HepG2 (cell line): ENCODE data around the gene DEDD2. TPM values are rescaled to one million over a fixed set of nuclear protein-coding genes. Genes with fewer than 3 reads are reported as not detected.
A peak's percentile ranks its signal among the peaks of the same experiment; 100 is the strongest.

ENCODE experiments used
- ATAC-seq: fragments of 200-7000 bp; cut with Tn5 transposase; 3 replicates; pipeline ENCODE4 v1.9.1; 2020; ENCODE audit warnings: mild to moderate bottlenecking, moderate library complexity
- Bru-seq: library from RNA; stranded (reverse); fragments of 400-500 nt; gene quantifications from one replicate; lab custom pipeline; 2021; lab: Mats Ljungman, UMichigan
- BruChase-seq, 2 experiments: library from RNA; stranded (reverse); fragments of 400-500 nt; gene quantifications; one replicate each; lab custom pipeline; 2021; lab: Mats Ljungman, UMichigan
- BruUV-seq: library from RNA; stranded (reverse); fragments of 400-500 nt; replicated peaks from 2 replicates; lab custom pipeline; 2021; lab: Mats Ljungman, UMichigan
- CTCF ChIA-PET: fragments of 300-600 bp; formaldehyde crosslinking; extraction: SDS; loops from one replicate; lab custom pipeline; 2021; ENCODE audit warnings: low total read pairs, inconsistent platforms, low intra/inter-chr PET ratio; lab: Yijun Ruan, JAX
- POLR2A ChIA-PET: fragments of 350-600 bp; sonication (Branson Sonifier 250); formaldehyde crosslinking; loops from one replicate; lab custom pipeline; 2020; ENCODE audit warnings: antibody characterized with exemption, inconsistent platforms; lab: Yijun Ruan, JAX
- DNase-seq: peaks from one replicate; pipeline ENCODE4 v3.0.0-alpha.2; 2015; ENCODE audit warnings: low spot score
- FAIRE-seq: peaks from 3 replicates; lab custom pipeline; 2011; peaks lifted over from hg19 to GRCh38; lab: Jason Lieb, UNC
- H2AFZ ChIP-seq: one replicate; pipeline ENCODE4 v1.6.1; 2011; ENCODE audit warnings: low read length, inconsistent platforms
- H3K27ac ChIP-seq: fragments of 300-600 bp; 3 replicates; pipeline ENCODE4 v1.8.0; 2011; ENCODE audit warnings: mixed run types, mild to moderate bottlenecking, mixed read lengths, low read length, inconsistent platforms; ENCODE audit not compliant: insufficient read depth; ENCODE audit errors: extremely low read length
- H3K27me3 ChIP-seq, 2 experiments: fragments of 200-600 bp in 1 of 2; 2 replicates in 1 of 2; 3 replicates in 1 of 2; pipeline versions ENCODE4 v1.6.0 to v1.8.0; 2011; ENCODE audit warnings: low read length in 2 of 2, mild to moderate bottlenecking in 2 of 2, moderate library complexity in 2 of 2, inconsistent platforms in 1 of 2; ENCODE audit not compliant: insufficient read depth in 2 of 2, control insufficient read depth in 1 of 2
- H3K36me3 ChIP-seq, 2 experiments: fragments of 200-600 bp in 1 of 2; replicated peaks in 1 of 2; 2 replicates in 1 of 2; 3 replicates in 1 of 2; pipeline versions ENCODE4 v1.5.1 to v1.8.0; 2011; ENCODE audit warnings: low read length in 2 of 2, inconsistent platforms in 1 of 2; ENCODE audit not compliant: insufficient read depth in 2 of 2, control insufficient read depth in 1 of 2
- H3K4me1 ChIP-seq: 2 replicates; pipeline ENCODE4 v1.5.1; 2012; ENCODE audit warnings: low read length, inconsistent platforms; ENCODE audit not compliant: insufficient read depth
- H3K4me2 ChIP-seq: 2 replicates; pipeline ENCODE4 v1.6.0; 2011; ENCODE audit warnings: low read depth, low read length, inconsistent platforms
- H3K4me3 ChIP-seq, 3 experiments: fragments of 200-600 bp in 1 of 3; sonication (generic), shearing (Covaris generic) in 1 of 3; replicated peaks in 1 of 3; 2 replicates each; pipeline ENCODE4 v1.5.1; 2011 to 2016; ENCODE audit warnings: low read length in 3 of 3, inconsistent platforms in 2 of 3, low read depth in 2 of 3, mild to moderate bottlenecking in 2 of 3, control low read depth in 1 of 3, mixed read lengths in 1 of 3; ENCODE audit not compliant: insufficient read depth in 1 of 3
- H3K79me2 ChIP-seq: one replicate; pipeline ENCODE4 v1.6.1; 2011; ENCODE audit warnings: low read length, inconsistent platforms; ENCODE audit not compliant: insufficient read depth
- H3K9ac ChIP-seq: 2 replicates; pipeline ENCODE4 v1.6.0; 2011; ENCODE audit warnings: mild to moderate bottlenecking, low read depth, low read length, inconsistent platforms; ENCODE audit not compliant: insufficient read depth
- H3K9me3 ChIP-seq: 2 replicates; pipeline ENCODE4 v1.5.1; 2012; ENCODE audit warnings: mild to moderate bottlenecking, low read length
- H4K20me1 ChIP-seq: 2 replicates; pipeline ENCODE4 v1.6.0; 2011; ENCODE audit warnings: inconsistent platforms, mild to moderate bottlenecking, low read length, moderate library complexity; ENCODE audit not compliant: insufficient read depth
- CBFB ChIP-seq: sonication (generic); formaldehyde crosslinking; IDR thresholded peaks from 2 replicates; pipeline ENCODE4 v1.4.0; 2020; ENCODE audit warnings: missing genetic modification reagents
- IKZF4 ChIP-seq: sonication (generic); formaldehyde crosslinking; IDR thresholded peaks from 2 replicates; pipeline ENCODE4 v1.5.1; 2020; ENCODE audit warnings: borderline replicate concordance, mild to moderate bottlenecking, low read depth, missing genetic modification reagents; ENCODE audit errors: not compliant biosample characterization
- NONO ChIP-seq, 2 experiments: fragments of 450-650 bp in 1 of 2; sonication (generic) in 1 of 2; formaldehyde crosslinking in 1 of 2; IDR thresholded peaks in 1 of 2; conservative IDR thresholded peaks in 1 of 2; 2 replicates each; pipeline versions ENCODE4 v1.6.1 to v1.8.0; 2017 to 2022; ENCODE audit warnings: mild to moderate bottlenecking in 1 of 2, missing genetic modification reagents in 1 of 2, moderate library complexity in 1 of 2
- POLR2AphosphoS5 ChIP-seq: IDR thresholded peaks from 2 replicates; pipeline ENCODE4 v1.6.1; 2012; ENCODE audit warnings: low read depth, low read length
- RBAK ChIP-seq: sonication (generic); formaldehyde crosslinking; IDR thresholded peaks from 2 replicates; pipeline ENCODE4 v1.5.1; 2020; ENCODE audit warnings: mild to moderate bottlenecking, missing genetic modification reagents
- RBM39 ChIP-seq: fragments of 200-400 bp; formaldehyde crosslinking; IDR thresholded peaks from one replicate; pipeline ENCODE4 v1.6.1; 2018; ENCODE audit warnings: antibody characterized with exemption, mild to moderate bottlenecking, low read depth, low read length; ENCODE audit not compliant: poor library complexity, severe bottlenecking
- SP4 ChIP-seq: sonication (generic); formaldehyde crosslinking; IDR thresholded peaks from 2 replicates; pipeline ENCODE4 v1.8.1; 2023; ENCODE audit warnings: mild to moderate bottlenecking, missing genetic modification reagents
- ZNF121 ChIP-seq: sonication (generic); formaldehyde crosslinking; IDR thresholded peaks from 2 replicates; pipeline ENCODE4 v1.5.0; 2020; ENCODE audit warnings: mild to moderate bottlenecking, missing genetic modification reagents
- ZNF251 ChIP-seq: sonication (generic); formaldehyde crosslinking; IDR thresholded peaks from 2 replicates; pipeline ENCODE4 v1.9.0; 2021; ENCODE audit warnings: mild to moderate bottlenecking, missing genetic modification reagents
- ZNF253 ChIP-seq: sonication (generic); formaldehyde crosslinking; IDR thresholded peaks from 2 replicates; pipeline ENCODE4 v1.8.0; 2022; ENCODE audit warnings: mild to moderate bottlenecking, missing genetic modification reagents, borderline replicate concordance
- WGBS: methylation state at CpG from one replicate; pipeline ENCODE4 v1.1.6; 2017; ENCODE audit warnings: low lambda C conversion rate; 5-methylcytosine and 5-hydroxymethylcytosine counted together
- in situ Hi-C: cut with HindIII; loops from 2 replicates; pipeline ENCODE4 v1.10.0; 2017; ENCODE audit warnings: low pct_unique_long_range_greater_than_20kb; ENCODE audit not compliant: extremely low pct_ligation_motif_present
- intact Hi-C: fragments of 100-400 bp; cut with micrococcal nuclease; formaldehyde crosslinking; loops from one replicate; pipeline ENCODE4 v1.10.0; 2022; ENCODE audit not compliant: unreplicated experiment
- long read RNA-seq, 2 experiments: library from RNA in 1 of 2; library from polyadenylated mRNA in 1 of 2; stranded (forward) in 1 of 2; unstranded in 1 of 2; transcript quantifications; one replicate each; pipeline ENCODE4 v2.0.0, GENCODE V29; 2019 to 2022
- polyA minus RNA-seq, 3 experiments: library from RNA; depleted of rRNA, polyadenylated mRNA; stranded (reverse); fragments of >200 nt; gene quantifications; 2 replicates each; pipeline ENCODE4 v1.2.3, GENCODE V29; 2011; ENCODE audit warnings: low replicate concordance in 1 of 3
- polyA plus RNA-seq, 8 experiments: library from polyadenylated mRNA; depleted of rRNA in 3 of 8; stranded (reverse) in 7 of 8; unstranded in 1 of 8; fragments of >200 nt; fragmentation: Illumina TruSeq in 4 of 8; extraction: Trizol in 4 of 8; gene quantifications; 2 replicates each; pipeline versions ENCODE4 v1.2.1 to v1.2.3, GENCODE V29; 2011 to 2016; ENCODE audit warnings: low read depth in 4 of 8, missing spikeins in 1 of 8, mixed read lengths in 1 of 8; ENCODE audit not compliant: insufficient read depth in 1 of 8
- total RNA-seq, 5 experiments: library from RNA; depleted of rRNA; stranded (reverse); fragments of >200 nt; fragmentation: Illumina TruSeq; extraction: Trizol; gene quantifications; 2 replicates each; pipeline ENCODE4 v1.2.3, GENCODE V29; 2016; ENCODE audit warnings: low read depth in 1 of 5
- TF ChIP-seq, protein P1 (sequence below): sonication (generic); formaldehyde crosslinking; IDR thresholded peaks from 2 replicates; pipeline ENCODE4 v1.8.0; 2022; ENCODE audit warnings: mild to moderate bottlenecking, missing genetic modification reagents
- TF ChIP-seq, protein P2 (sequence below): sonication (generic); IDR thresholded peaks from 2 replicates; pipeline ENCODE4 v1.6.1; 2016; ENCODE audit warnings: low read depth, borderline replicate concordance

DEDD2 gene, protein sequence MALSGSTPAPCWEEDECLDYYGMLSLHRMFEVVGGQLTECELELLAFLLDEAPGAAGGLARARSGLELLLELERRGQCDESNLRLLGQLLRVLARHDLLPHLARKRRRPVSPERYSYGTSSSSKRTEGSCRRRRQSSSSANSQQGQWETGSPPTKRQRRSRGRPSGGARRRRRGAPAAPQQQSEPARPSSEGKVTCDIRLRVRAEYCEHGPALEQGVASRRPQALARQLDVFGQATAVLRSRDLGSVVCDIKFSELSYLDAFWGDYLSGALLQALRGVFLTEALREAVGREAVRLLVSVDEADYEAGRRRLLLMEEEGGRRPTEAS
- total RNA-seq (2016; rRNA removed; fragmentation: Illumina TruSeq; extraction: Trizol) (14.7 and 19.2 TPM in 2 replicates), polyA plus RNA-seq (2011; rRNA removed) (24.7 and 26.1 TPM in 2 replicates), polyA minus RNA-seq (2011; rRNA and poly(A)+ RNA removed; ENCODE audit: low replicate concordance) (15.6 and 26.0 TPM in 2 replicates), Bru-seq, nascent RNA (percentile 52 among the genes with signal in this experiment), BruChase-seq, experiment 1, labeled RNA remaining after a 6-hour chase (percentile 60 among the genes with signal in this experiment), BruChase-seq, experiment 2, labeled RNA remaining after a 2-hour chase (percentile 57 among the genes with signal in this experiment)
- total RNA-seq (2016; cell fraction: cytosol; rRNA removed; fragmentation: Illumina TruSeq; extraction: Trizol; ENCODE audit: low read depth) = 9.6 and 10.0 TPM in 2 replicates
- total RNA-seq (2016; cell fraction: insoluble cytoplasmic fraction; rRNA removed; fragmentation: Illumina TruSeq; extraction: Trizol) = 16.1 and 18.5 TPM in 2 replicates
- total RNA-seq (2016; cell fraction: membrane; rRNA removed; fragmentation: Illumina TruSeq; extraction: Trizol) = 27.2 and 29.6 TPM in 2 replicates
- total RNA-seq (2016; cell fraction: nucleus; rRNA removed; fragmentation: Illumina TruSeq; extraction: Trizol) = 6.8 and 8.3 TPM in 2 replicates
- 25.5 and 32.8 TPM in 2 replicates for polyA plus RNA-seq (2011; cell fraction: cytosol; rRNA removed)
- polyA plus RNA-seq (2011; cell fraction: nucleus; rRNA removed) = 26.7 and 26.8 TPM in 2 replicates
- polyA plus RNA-seq (2012) = 11.1 and 19.5 TPM in 2 replicates
- polyA plus RNA-seq (2016; cell fraction: cytosol; fragmentation: Illumina TruSeq; extraction: Trizol; ENCODE audit: low read depth) = 10.7 and 11.1 TPM in 2 replicates
- polyA plus RNA-seq (2016; cell fraction: insoluble cytoplasmic fraction; fragmentation: Illumina TruSeq; extraction: Trizol; ENCODE audit: low read depth) = 19.2 and 19.5 TPM in 2 replicates
- polyA plus RNA-seq (2016; cell fraction: membrane; fragmentation: Illumina TruSeq; extraction: Trizol; ENCODE audit: low read depth) = 23.2 and 25.7 TPM in 2 replicates
- polyA plus RNA-seq (2016; cell fraction: nucleus; fragmentation: Illumina TruSeq; extraction: Trizol; ENCODE audit: insufficient read depth, low read depth) = 16.9 and 21.4 TPM in 2 replicates
- polyA minus RNA-seq (2011; cell fraction: cytosol; rRNA and poly(A)+ RNA removed) = 6.8 and 8.3 TPM in 2 replicates
- polyA minus RNA-seq (2011; cell fraction: nucleus; rRNA and poly(A)+ RNA removed) = 5.0 and 7.2 TPM in 2 replicates
- long read RNA-seq, experiment 1, transcript DEDD2-203 (4 exons, 1,586 nt) = minor isoform, 5 of 26 reads
- long read RNA-seq, experiment 1, transcript DEDD2-205 (5 exons, 1,183 nt) = major isoform, 7 of 26 reads
- long read RNA-seq, experiment 1, partial matches to known transcripts = 5 of 26 reads
- long read RNA-seq, experiment 1, other reads (novel, unspliced or antisense) = 9 of 26 reads
- long read RNA-seq, experiment 2, transcript DEDD2-205 (5 exons, 1,183 nt) = major isoform, 20 of 44 reads
- long read RNA-seq, experiment 2, partial matches to known transcripts = 6 of 44 reads
- long read RNA-seq, experiment 2, other reads (novel, unspliced or antisense) = 13 of 44 reads

DNA sequence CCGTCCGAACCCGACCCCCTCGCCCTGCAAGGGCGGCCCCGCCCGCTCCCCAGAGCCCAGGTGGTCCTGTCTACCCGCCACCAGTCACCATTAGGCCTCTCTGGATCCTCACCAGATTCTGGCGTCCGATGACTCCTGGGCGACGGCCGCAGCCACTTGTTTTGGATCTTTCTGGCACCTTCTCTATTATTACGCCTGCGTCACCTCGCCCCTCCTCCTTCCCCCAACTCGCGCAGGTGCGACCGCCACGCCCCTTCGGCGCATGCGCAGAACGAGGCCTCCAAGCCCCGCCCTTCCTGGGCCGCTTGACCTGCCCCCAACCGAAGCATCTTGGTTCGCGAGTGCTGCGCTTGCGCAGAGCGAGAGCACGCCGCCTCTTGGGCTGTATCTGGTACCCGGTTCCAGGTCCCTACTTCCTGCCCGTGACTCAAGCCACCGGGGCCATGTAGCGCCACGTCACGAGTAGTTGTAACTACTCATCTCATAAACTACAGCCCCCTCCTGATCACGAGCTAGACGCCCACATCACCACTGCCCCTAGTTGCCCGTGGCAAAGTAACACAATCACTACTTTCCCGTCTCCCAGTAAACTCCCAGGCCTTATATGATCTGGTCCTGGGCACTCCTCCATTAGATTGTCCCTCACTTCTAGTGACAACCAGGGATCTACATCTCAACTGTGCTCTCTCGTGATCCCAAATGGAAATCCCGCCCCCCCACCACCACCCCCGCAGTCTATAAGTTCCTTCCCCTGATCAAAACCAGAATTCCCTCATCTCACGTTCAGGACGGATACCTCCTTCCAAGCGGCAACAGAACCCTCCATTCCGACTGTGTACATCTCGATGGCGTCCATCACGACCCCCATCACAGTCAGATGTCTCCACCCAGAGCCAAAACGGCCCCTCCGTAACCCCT is at the start of gene DEDD2:
Gene DEDD2, minus strand, starts transcription at position 158 of the 918 bp plus-strand sequence. CDS start 670 bp downstream, outside the sequence.
- DNase-seq (peak; percentile 92), ATAC-seq (peak; percentile 60), FAIRE-seq (peak; percentile 97)
- no peaks in the 10 kb centered on the region; a peak in 1 of 5 replicates for H3K27me3 ChIP-seq
- intact Hi-C loops = no loop called here
- ChIA-PET CTCF (no interaction called here), POLR2A (interaction anchor here (1.2 to 2.1 kb wide), 2 partner anchors 16 to 25 kb away, joined by 3 to 19 read pairs; partner anchors contain the start of gene GSK3A)
- peaks cover 76% of the 10 kb centered on the region for H3K4me1 ChIP-seq
- H2AFZ ChIP-seq = no peak within 1 kb of the TSS
- peaks cover 18% of the 10 kb centered on the region for H4K20me1 ChIP-seq
- BruUV-seq = no TSS peak
- H3K27ac ChIP-seq = peak within 1 kb of the TSS; percentile 77
- peak within 1 kb of the TSS; percentile 61 to 96 (median 90) for H3K4me3 ChIP-seq
- peak within 1 kb of the TSS; percentile 98 for H3K4me2 ChIP-seq
- no peaks in the 10 kb centered on the region for H3K9me3 ChIP-seq
- peak within 1 kb of the TSS; percentile 84 for H3K9ac ChIP-seq
- H3K79me2 ChIP-seq = peaks cover 71% of the 10 kb centered on the region
- H3K36me3 ChIP-seq = peaks cover 11 to 24% of the 10 kb centered on the region in 2 experiments
- in situ Hi-C loops = no loop called here
- WGBS = 25% methylated on average over 41 of the region's 57 CpGs
- peak; percentile 32 for TF ChIP-seq RBM39
- TF ChIP-seq ZNF251 (CRISPR knock-in tag) = 0 out of 2 replicates have a peak, but pooled peaks have one; percentile 67
- no peak for TF ChIP-seq NONO (IDR thresholded peaks at IDR 0.05)
- no peak; the same call in 1 of the 2 replicates for TF ChIP-seq NONO (CRISPR knock-in tag; conservative IDR thresholded peaks at IDR 0.05)
- TF ChIP-seq ZNF121 (CRISPR knock-in tag) = no peak
- peak; percentile 24 for TF ChIP-seq IKZF4 (CRISPR knock-in tag)
- TF ChIP-seq, protein P1, sequence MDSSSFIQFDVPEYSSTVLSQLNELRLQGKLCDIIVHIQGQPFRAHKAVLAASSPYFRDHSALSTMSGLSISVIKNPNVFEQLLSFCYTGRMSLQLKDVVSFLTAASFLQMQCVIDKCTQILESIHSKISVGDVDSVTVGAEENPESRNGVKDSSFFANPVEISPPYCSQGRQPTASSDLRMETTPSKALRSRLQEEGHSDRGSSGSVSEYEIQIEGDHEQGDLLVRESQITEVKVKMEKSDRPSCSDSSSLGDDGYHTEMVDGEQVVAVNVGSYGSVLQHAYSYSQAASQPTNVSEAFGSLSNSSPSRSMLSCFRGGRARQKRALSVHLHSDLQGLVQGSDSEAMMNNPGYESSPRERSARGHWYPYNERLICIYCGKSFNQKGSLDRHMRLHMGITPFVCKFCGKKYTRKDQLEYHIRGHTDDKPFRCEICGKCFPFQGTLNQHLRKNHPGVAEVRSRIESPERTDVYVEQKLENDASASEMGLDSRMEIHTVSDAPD = no peak
- no peak for TF ChIP-seq RBAK (CRISPR knock-in tag)
- TF ChIP-seq SP4 (CRISPR knock-in tag) = peak; percentile 54
- no peak for TF ChIP-seq CBFB (CRISPR knock-in tag)
- TF ChIP-seq, protein P2, sequence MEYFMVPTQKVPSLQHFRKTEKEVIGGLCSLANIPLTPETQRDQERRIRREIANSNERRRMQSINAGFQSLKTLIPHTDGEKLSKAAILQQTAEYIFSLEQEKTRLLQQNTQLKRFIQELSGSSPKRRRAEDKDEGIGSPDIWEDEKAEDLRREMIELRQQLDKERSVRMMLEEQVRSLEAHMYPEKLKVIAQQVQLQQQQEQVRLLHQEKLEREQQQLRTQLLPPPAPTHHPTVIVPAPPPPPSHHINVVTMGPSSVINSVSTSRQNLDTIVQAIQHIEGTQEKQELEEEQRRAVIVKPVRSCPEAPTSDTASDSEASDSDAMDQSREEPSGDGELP = no peak
- peak; percentile 82 for TF ChIP-seq POLR2AphosphoS5
- TF ChIP-seq ZNF253 (CRISPR knock-in tag) = no peak
